HG02970 (cell line): ENCODE measurements around the gene MEGF8.

Source experiments
- ATAC-seq: cut with Tn5 transposase; IDR thresholded peaks from one replicate; pipeline ENCODE4 v1.9.1; 2021; ENCODE audit warnings: mild to moderate bottlenecking, moderate library complexity, moderate number of reproducible peaks; ENCODE audit not compliant: unreplicated experiment, low FRiP score

The MEGF8 gene

DNA sequence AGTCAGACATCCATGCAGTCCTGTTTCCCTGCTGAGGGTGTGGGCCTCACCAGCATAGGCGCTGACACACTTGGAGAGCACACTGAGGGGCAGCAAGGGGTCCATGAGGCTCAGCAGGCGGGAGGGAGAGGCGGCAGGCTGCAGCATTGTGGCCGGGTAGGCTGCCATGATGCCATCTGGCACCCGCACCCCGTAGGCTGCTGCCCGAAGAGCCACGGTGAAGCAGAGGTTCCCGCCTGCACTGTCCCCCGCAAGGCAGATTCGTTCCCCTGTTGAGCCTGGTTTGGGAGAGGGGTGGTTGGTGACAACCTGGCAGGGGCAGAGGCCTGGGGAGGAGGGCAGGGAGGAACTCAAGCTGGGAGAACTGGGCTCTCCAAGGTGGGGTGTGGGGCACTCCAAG lies 80.7 kb downstream of the MEGF8 start:
- no peak for ATAC-seq

DNA sequence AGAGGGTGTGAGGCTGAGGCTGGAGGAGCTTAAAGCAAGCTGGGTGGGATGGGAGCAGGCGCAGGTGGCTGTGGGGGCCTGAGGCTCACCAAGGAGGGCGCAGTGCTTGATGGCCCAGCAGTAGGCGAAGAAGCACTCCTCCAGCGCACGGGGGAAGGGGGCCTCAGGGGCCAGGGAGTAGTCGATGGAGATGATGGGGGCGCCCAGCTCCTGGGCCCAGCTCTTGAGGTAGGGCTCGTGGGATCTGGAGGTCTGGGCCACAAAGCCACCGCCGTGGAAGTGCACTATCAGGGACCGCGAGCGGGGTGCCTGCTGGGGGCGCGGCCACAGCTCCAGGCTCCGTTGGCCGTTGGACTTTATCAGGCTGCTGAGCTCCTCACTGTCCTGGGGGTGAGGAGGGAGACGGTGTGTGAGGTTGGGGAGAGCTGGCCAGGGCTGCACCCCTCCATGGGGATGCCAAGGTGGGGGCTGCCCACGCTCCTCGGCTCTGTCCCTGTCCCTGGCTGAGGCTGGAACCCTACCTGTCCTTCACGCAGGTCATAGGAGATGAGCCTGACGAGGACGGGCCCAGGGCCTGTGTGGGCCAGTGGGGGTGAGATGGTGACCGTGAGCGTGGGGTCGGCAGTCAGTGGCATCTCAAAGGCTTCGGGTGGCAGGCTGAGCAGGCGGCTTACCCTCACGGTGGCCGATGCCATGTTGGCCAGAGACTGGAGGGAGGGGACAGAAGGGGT lies 81.8 kb downstream of the MEGF8 start:
- ATAC-seq = no peak

GRCh38 chr19:42407816-42408175 lies 82.4 kb downstream of the MEGF8 start:
- ATAC-seq = no peak

DNA sequence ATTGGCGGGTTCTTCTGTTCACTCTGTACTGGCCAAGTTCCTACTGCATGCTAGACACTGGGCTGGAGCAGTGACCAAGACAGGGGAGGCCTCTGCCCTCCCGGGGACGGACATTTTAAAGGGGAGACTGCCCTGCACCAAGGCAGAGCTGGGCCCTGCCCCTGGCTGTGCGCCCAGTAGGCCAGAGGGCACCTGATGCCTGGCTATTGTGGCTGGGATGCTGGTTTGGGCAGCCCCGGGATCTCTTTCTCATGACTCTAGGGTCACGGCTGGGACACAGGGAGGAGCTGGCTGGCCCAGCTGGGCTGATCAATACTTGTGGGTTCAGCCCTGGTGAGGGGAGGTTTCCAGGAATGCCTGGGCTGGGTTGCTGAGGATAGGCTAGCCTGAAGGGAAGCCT lies 84.0 kb downstream of the MEGF8 start:
- no peak for ATAC-seq

GRCh38 chr19:42410371-42410770 lies 84.9 kb downstream of the MEGF8 start:
- ATAC-seq = no peak

GRCh38 chr19:42411581-42412178 lies 86.2 kb downstream of the MEGF8 start:
- no peak for ATAC-seq

DNA sequence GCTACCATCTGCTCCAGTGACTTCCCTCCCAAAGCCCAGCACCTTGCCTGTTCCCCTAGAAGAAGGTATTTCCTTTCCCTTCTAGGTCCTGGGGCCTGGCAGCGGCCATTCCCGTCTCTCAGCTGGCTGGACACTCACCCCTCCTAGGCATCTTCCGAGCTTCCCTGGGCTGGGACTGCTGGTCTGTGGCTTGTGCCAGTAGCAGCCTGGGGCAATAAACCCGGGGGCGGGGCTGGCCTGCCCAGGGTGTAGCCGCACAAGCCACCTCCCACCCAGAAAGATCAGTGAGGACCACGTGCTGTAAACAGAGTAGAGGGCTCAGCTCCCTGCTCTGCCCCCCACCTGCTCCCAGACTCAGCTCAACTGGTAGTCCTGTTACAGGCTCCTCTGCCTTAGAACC lies 86.8 kb downstream of the MEGF8 start:
- ATAC-seq = no peak

DNA sequence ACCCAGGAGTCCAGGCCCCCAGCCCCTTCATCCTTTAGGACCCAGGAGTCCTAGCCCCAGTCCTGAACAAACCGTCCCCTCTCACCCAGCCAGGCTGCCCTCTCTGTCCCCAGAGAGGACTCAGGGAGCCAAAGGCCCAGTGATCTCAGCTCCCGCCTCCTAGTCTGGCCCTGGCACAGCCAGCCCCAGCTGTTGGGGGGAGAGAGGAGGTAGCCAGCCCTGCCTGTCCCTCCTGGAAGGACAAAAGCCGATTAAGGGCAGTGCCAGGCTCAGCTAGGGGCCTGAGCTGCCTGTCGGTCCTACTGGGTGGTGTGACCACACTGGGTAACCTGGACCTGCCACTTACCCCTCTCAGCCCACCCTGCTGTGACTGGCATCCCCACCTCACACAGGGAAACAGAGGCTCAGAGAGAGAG lies 87.2 kb downstream of the MEGF8 start:
- ATAC-seq = no peak

DNA sequence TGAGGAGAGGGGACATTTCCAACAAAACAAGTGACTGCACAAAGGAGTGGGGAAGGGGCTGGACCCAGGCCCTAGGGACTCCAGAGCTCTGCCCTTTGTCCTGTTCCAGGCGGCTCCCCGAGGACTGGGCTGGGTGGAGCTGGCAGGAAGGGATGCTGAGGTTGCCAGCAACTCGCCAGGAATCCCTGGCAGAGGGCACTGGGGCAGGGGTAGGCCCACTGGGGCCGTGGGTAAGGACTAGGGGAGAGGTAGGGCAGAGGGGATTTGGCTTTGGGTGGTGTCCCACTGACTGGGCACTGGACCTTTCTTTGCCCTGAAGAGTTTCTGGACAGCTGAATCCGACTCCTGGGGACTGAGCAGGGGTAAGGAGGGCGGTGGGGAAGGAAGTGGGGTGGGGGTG lies 93.9 kb downstream of the MEGF8 start:
- ATAC-seq = no peak

DNA sequence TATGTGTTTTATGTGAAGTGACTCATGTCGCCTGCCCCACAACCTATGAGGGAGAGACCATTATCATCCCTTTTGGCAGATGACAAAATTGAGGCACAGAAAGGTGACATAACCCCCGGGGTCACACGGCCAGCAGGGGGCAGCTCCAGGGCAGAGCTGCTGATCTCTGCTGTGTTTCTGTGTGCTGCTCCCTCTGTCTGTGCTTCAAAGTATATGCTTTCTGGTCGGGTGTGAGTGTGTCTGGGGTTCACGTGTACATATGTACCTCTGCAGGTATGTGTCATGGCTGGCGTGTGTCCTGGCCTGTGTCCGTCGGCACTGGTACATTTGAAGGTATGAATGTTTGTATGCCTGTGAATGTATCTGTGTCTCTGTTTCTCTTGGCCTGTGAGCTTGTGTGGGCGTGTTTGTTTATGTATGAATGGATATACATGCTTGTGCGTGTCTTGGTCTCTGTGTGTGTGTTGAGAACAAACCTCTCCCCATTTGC lies 94.7 kb downstream of the MEGF8 start:
- ATAC-seq = no peak

DNA sequence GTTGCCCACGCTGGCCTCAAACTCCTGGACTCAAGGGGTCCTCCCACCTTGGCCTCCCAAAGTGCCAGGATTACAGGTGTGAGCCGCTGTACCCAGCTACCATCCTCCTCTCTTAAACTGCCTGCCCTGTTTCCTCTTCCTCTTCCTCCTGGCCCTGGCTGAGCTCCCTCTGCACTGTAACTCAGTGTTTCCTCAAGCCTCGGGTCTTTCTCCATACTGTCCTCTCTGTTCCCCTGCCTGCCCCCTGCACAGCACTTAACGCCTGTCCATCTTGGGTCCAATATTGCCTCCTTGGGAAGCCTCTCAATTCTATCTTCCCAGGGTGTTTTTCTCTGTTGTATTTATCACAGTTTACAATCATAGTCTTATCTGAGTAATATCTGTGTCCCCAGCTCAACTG lies 95.7 kb downstream of the MEGF8 start:
- no peak for ATAC-seq

DNA sequence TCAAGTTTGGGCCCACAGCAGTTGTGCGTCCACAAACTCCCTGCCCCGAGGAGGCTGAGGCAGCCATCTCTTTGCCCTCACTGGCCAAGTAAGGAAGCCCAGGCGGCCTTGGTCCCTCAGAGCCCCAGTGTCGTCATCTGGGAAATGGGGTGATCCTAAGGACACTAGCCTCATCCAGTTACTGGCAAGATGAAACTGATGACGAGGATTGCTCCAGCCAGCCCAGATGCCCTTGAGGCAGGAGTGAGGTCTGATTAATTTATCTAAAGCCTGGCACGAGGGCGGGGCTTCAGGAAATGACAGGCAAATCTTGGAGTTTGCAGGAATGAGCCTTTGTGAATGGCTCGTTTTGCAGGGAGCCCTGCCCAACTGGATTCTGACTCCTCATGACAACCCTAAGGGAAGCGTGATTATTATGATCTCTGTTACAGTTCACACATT lies 96.2 kb downstream of the MEGF8 start:
- ATAC-seq = no peak

DNA sequence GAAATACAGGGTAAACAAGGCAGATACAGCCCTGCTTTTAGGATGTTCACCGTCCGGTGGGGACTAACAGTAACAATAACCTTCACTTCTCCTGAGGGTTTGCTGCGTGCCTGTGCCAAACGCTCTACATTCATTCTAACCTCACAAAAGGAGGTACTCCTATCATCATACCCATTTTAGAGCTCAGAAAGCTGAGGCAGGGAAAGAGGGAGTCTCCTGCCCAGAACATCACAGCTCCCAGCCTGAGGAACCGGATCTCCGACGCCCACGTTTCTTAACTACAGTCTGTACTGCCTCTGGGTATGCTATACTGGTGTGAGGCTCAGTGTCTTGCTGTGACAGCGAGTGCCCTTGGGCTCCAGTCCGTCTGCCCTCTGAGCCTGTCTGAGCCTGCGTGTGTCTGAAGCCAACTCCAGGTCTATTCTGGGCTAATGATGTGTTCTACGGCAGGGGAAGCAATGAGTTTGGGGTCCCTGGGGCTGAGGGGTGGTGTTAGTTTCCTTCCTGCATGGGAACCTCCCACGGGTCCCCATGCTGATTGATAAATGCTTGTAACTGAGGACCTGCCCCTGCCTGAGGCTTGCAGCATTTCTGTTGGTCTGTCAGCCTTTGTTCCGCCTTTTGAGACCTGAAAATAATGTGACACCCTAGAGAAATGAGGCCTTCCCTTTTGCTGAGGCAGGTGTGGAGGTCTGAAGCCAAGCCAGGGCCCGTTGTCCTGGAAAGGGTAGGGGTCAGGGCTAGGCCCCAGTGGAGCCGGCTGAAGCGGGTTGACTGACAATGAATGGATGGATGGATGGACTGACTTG lies 96.9 kb downstream of the MEGF8 start:
- no peak for ATAC-seq

- peak; percentile 40 for ATAC-seq
Observed at GRCh38 chr19:42422901-42423461, 97.5 kb downstream of the MEGF8 start.

GRCh38 chr19:42423462-42424344 lies 98.3 kb downstream of the MEGF8 start:
- peak; percentile 70 for ATAC-seq

DNA sequence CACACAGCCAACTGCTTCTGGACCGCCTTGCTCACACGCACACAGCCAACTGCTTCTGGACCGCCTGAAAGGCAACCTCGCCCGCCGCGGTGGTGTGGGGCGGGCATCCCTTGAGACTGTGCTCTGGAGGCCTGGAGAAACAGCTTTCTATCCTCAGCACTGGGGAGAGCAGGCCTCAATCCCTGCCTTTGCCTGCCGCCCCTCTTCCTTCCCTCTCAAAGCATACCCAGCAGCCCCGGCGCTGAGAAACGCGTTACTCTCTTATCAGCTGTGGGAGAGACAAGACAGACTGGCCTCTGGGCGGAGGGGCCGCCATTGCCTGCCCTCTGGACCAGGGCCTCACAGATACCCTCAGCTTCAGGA lies 98.9 kb downstream of the MEGF8 start:
- no peak for ATAC-seq

DNA sequence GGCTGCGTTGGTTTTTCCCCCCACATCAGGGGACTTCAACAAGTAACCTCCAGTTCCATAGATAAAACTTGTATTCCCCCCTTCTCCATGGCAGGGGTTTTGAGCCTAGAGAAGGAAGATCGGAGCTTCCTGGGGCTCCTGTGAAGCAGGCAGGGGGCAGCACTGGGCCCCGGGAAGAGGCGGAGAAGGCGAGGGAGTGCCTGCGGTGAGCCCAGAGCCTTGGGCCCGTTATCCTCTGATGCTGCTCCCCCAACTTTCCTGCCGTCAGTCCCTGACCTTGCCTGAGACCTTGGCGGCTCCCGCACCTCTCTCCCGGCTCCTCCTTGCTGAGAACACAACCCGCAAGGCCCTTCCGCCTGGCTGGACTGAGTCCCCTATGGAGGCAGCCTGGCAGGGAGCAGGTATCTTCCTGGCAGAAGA lies 99.3 kb downstream of the MEGF8 start:
- no peak for ATAC-seq

DNA sequence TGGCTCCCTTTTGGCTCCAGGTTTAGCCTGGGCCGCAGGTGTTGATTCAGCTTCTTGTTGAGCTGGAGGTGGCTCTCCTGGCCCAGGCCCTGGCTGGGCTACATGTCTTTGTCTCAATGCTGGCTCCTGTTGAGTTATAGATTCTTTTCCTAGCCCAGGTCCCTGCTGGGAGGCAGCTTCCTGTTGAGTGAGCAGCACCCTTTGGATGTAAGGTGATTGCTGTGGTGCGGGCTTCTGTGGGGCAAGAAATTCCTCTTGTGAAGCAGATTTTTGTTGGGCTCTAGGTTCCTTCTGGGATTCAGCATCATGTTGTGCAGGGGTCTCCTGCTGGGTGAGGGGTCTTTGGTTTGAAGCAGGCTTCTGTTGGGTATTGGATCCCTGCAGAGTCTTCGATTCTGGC lies 101.2 kb downstream of the MEGF8 start:
- ATAC-seq = no peak

GRCh38 chr19:42427313-42427712 lies 101.9 kb downstream of the MEGF8 start, which contains the start of gene LIPE:
Gene LIPE, minus strand, starts transcription at chr19:42427388. Its CDS starts 239 bp downstream, at chr19:42427149.
- no peak for ATAC-seq
